K562 (cell line): ENCODE data around the gene TOR1A. TPM values are rescaled to one million over a fixed set of nuclear protein-coding genes. Genes with fewer than 3 reads are reported as not detected.
"Not testable (repeated sequence)": the region's sequence is repeated elsewhere in the genome, so short reads cannot be mapped to it uniquely, and the experiment has no call there.

ENCODE experiments used
- ATAC-seq: fragments of 200-7000 bp; cut with Tn5 transposase; 3 replicates; pipeline ENCODE4 v1.9.1; 2020; ENCODE audit warnings: moderate library complexity
- BruUV-seq: library from RNA; stranded (reverse); fragments of 400-500 nt; replicated peaks from 2 replicates; lab custom pipeline; 2021; lab: Mats Ljungman, UMichigan
- CTCF ChIA-PET: fragments of 300-600 bp; formaldehyde crosslinking; extraction: SDS; loops from one replicate; lab custom pipeline; 2021; ENCODE audit warnings: low intra/inter-chr PET ratio; lab: Yijun Ruan, JAX
- POLR2A ChIA-PET: fragments of 300-600, 350-650 bp; sonication (Branson Sonifier 250); formaldehyde crosslinking; extraction: SDS; loops from one replicate; lab custom pipeline; 2021; ENCODE audit warnings: antibody characterized with exemption, inconsistent platforms; lab: Yijun Ruan, JAX
- DNase-seq, 4 experiments: peaks; one replicate each; pipeline versions ENCODE4 v3.0.0 to v3.0.0-alpha.2; 2011 to 2018; ENCODE audit warnings: low spot score in 3 of 4, mixed read lengths in 3 of 4; ENCODE audit errors: extremely low read depth in 1 of 4
- FAIRE-seq: peaks from 2 replicates; lab custom pipeline; 2011; peaks lifted over from hg19 to GRCh38; lab: Jason Lieb, UNC
- H2AFZ ChIP-seq: 2 replicates; pipeline ENCODE4 v1.6.0; 2011; ENCODE audit warnings: low read depth, low read length, control low read depth, inconsistent platforms
- H3K27ac ChIP-seq: fragments of 200-600 bp; 3 replicates; pipeline ENCODE4 v1.8.0; 2011; ENCODE audit warnings: low read depth, mild to moderate bottlenecking, control low read depth, inconsistent platforms, low read length, moderate library complexity, mixed read lengths; ENCODE audit errors: extremely low read depth
- H3K27me3 ChIP-seq, 2 experiments: fragments of 300-600 bp in 1 of 2; 2 replicates in 1 of 2; 3 replicates in 1 of 2; pipeline versions ENCODE4 v1.6.0 to v1.8.0; 2011; ENCODE audit warnings: inconsistent platforms in 2 of 2, low read length in 2 of 2, mild to moderate bottlenecking in 1 of 2, mixed read lengths in 1 of 2, moderate library complexity in 1 of 2; ENCODE audit not compliant: control insufficient read depth in 2 of 2, insufficient read depth in 2 of 2
- H3K36me3 ChIP-seq: fragments of 300-600 bp; 3 replicates; pipeline ENCODE4 v1.8.0; 2011; ENCODE audit warnings: mild to moderate bottlenecking, low read length, inconsistent platforms; ENCODE audit not compliant: control insufficient read depth, insufficient read depth
- H3K4me1 ChIP-seq, 2 experiments: fragments of 200-600 bp in 1 of 2; replicated peaks in 1 of 2; 2 replicates in 1 of 2; 3 replicates in 1 of 2; pipeline versions ENCODE4 v1.5.1 to v1.8.0; 2011; ENCODE audit warnings: inconsistent platforms in 2 of 2, low read length in 2 of 2, mild to moderate bottlenecking in 1 of 2, mixed read lengths in 1 of 2, moderate library complexity in 1 of 2; ENCODE audit not compliant: control insufficient read depth in 2 of 2, insufficient read depth in 2 of 2
- H3K4me2 ChIP-seq: 2 replicates; pipeline ENCODE4 v1.6.1; 2011; ENCODE audit warnings: low read length, control low read depth, inconsistent platforms, mixed read lengths; ENCODE audit not compliant: insufficient read depth
- H3K4me3 ChIP-seq: fragments of 200-600 bp; sonication (generic), shearing (Covaris generic); 2 replicates; pipeline ENCODE4 v1.5.1; 2016; ENCODE audit warnings: control low read depth, inconsistent platforms
- H3K79me2 ChIP-seq: fragments of 200-600 bp; 3 replicates; pipeline ENCODE4 v1.8.0; 2011; ENCODE audit warnings: low read length, inconsistent platforms; ENCODE audit not compliant: control insufficient read depth, insufficient read depth
- H3K9ac ChIP-seq, 2 experiments: 2 replicates each; pipeline versions ENCODE4 v1.6.0 to v1.6.1; 2011; ENCODE audit warnings: low read depth in 2 of 2, low read length in 2 of 2, control low read depth in 1 of 2, inconsistent platforms in 1 of 2, mild to moderate bottlenecking in 1 of 2, mixed read lengths in 1 of 2; ENCODE audit not compliant: insufficient read depth in 1 of 2
- H3K9me1 ChIP-seq: one replicate; pipeline ENCODE4 v1.6.0; 2011; ENCODE audit warnings: inconsistent platforms, mild to moderate bottlenecking, low read length, moderate library complexity; ENCODE audit not compliant: control insufficient read depth, insufficient read depth
- H3K9me3 ChIP-seq: replicated peaks from 2 replicates; pipeline ENCODE4 v1.5.1; 2011; ENCODE audit warnings: low read depth, low read length, inconsistent platforms; ENCODE audit not compliant: control insufficient read depth, insufficient read depth
- H4K20me1 ChIP-seq: replicated peaks from 2 replicates; pipeline ENCODE4 v1.6.1; 2011; ENCODE audit warnings: low read length, inconsistent platforms, mixed read lengths; ENCODE audit not compliant: control insufficient read depth, insufficient read depth
- BACH1 ChIP-seq: fragments of 200-800 bp; sonication (Bioruptor generic); IDR thresholded peaks from 2 replicates; pipeline ENCODE4 v1.6.1; 2016; ENCODE audit warnings: missing genetic modification characterization, missing compliant biosample characterization
- CBX2 ChIP-seq: fragments of 200-600 bp; sonication (generic); IDR thresholded peaks from one replicate; pipeline ENCODE4 v1.6.1; 2012; ENCODE audit warnings: mild to moderate bottlenecking, low read length, inconsistent platforms; ENCODE audit not compliant: insufficient read depth, poor library complexity, severe bottlenecking
- KAT2B ChIP-seq: IDR thresholded peaks from one replicate; pipeline ENCODE4 v1.6.1; 2012; ENCODE audit warnings: low read depth, mild to moderate bottlenecking, control low read depth, inconsistent platforms, low read length, moderate library complexity
- MAZ ChIP-seq, 2 experiments: fragments of 450-650 bp in 1 of 2; sonication (generic) in 1 of 2; formaldehyde crosslinking; IDR thresholded peaks in 1 of 2; conservative IDR thresholded peaks in 1 of 2; 2 replicates each; pipeline versions ENCODE4 v1.4.0 to v1.5.0; 2020; ENCODE audit warnings: mild to moderate bottlenecking in 1 of 2, missing genetic modification reagents in 1 of 2
- PHF21A ChIP-seq: fragments of 450-650 bp; IDR thresholded peaks from 2 replicates; pipeline ENCODE4 v1.6.1; 2017; ENCODE audit warnings: low read depth, borderline replicate concordance
- ZNF224 ChIP-seq: sonication (generic); formaldehyde crosslinking; IDR thresholded peaks from 2 replicates; pipeline ENCODE4 v1.8.0; 2022; ENCODE audit warnings: mild to moderate bottlenecking, missing genetic modification reagents
- WGBS: fragments of 100-300 bp; shearing (Covaris generic); methylation state at CpG from one replicate; pipeline ENCODE4 v1.1.6; 2016; ENCODE audit warnings: low coverage, mixed read lengths; ENCODE audit not compliant: insufficient coverage; ENCODE audit errors: missing lambda C conversion rate; 5-methylcytosine and 5-hydroxymethylcytosine counted together
- in situ Hi-C: fragments of 300-500 bp; cut with MboI; formaldehyde crosslinking; loops from 4 replicates; pipeline ENCODE4 v1.15.0; 2018; ENCODE audit warnings: inconsistent platforms, mixed read lengths
- intact Hi-C: fragments of 100-400 bp; cut with micrococcal nuclease; formaldehyde crosslinking; loops from 2 replicates; pipeline ENCODE4 v1.14.2; 2022
- polyA plus RNA-seq, 8 experiments: library from polyadenylated mRNA; depleted of rRNA in 4 of 8; stranded (reverse) in 5 of 8; unstranded in 3 of 8; fragments of >200 nt; fragmentation: Nextera tagmentation in 2 of 8; fragmentation: Illumina TruSeq in 1 of 8; extraction: Ambion mirVana in 2 of 8; extraction: Trizol in 1 of 8; gene quantifications; 2 replicates each; pipeline versions ENCODE4 v1.2.1 to v1.2.3, GENCODE V29; 2011 to 2014; ENCODE audit warnings: inconsistent platforms in 1 of 8, missing spikeins in 1 of 8
- total RNA-seq, 7 experiments: library from RNA; depleted of rRNA in 6 of 7; stranded (reverse); fragments of >200 nt in 6 of 7; fragmentation: Illumina TruSeq in 2 of 7; extraction: Trizol in 2 of 7; gene quantifications; 2 replicates each; pipeline versions ENCODE4 v1.2.1 to v1.2.3, GENCODE V29; 2011 to 2021; ENCODE audit warnings: low replicate concordance in 1 of 7
- TF ChIP-seq, protein P1 (sequence below): sonication (generic); formaldehyde crosslinking; IDR thresholded peaks from 2 replicates; pipeline ENCODE4 v1.8.0; 2022; ENCODE audit warnings: mild to moderate bottlenecking, missing genetic modification reagents

The TOR1A gene
- total and polyA plus RNA-seq, 9 of the 15 experiments (the other 6 are each of a cell fraction or from before 2014, with no cell fraction given): 4.5 to 85.8 (median 51.3) TPM

DNA sequence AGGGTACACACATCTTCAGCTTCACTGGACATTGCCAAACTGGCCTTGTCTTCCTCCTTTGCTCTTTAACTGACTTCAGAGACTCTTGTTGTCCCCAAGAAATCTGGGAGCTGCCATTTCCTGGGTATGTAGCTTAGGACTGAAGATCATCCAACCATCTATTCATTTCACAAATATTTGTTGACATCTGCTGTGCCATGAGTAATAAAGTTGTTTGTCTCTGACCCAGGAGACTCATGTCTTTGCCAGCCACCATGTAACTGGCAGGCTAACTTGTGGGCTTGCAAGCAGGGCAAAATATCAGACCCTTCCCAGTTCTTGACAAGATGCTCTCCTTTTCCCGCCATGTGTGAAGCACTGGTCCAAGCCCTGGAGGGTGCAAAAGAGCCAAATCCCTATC is 38.1 kb downstream of the TOR1A start:
- CTCF ChIA-PET: interaction anchor here (4.3 to 4.9 kb wide), 2 partner anchors 48 to 59 kb away, joined by 46 to 112 read pairs; no protein-coding TSS in a partner anchor
- no peaks in the 10 kb centered on the region for H3K79me2 ChIP-seq
- no peak for TF ChIP-seq KAT2B
- TF ChIP-seq PHF21A: no peak
- no peak for TF ChIP-seq MAZ (CRISPR knock-in tag; conservative IDR thresholded peaks at IDR 0.05 in 1 of 2, IDR thresholded peaks at IDR 0.05 in 1 of 2)
- no peak for TF ChIP-seq ZNF224 (CRISPR knock-in tag)
- TF ChIP-seq CBX2: no peak
- no peak for TF ChIP-seq BACH1 (tag)
- TF ChIP-seq, protein P1, sequence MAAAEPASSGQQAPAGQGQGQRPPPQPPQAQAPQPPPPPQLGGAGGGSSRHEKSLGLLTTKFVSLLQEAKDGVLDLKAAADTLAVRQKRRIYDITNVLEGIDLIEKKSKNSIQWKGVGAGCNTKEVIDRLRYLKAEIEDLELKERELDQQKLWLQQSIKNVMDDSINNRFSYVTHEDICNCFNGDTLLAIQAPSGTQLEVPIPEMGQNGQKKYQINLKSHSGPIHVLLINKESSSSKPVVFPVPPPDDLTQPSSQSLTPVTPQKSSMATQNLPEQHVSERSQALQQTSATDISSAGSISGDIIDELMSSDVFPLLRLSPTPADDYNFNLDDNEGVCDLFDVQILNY (CRISPR knock-in tag): no peak
- no peak for DNase-seq
- H4K20me1 ChIP-seq: no peaks in the 10 kb centered on the region
- peaks cover 15 to 24% of the 10 kb centered on the region in 2 experiments; a peak in 4 of 5 replicates for H3K4me1 ChIP-seq
- H3K9me1 ChIP-seq: no peaks in the 10 kb centered on the region
- H2AFZ ChIP-seq: no peak overlapping the region
- intact Hi-C loops (loop anchor here (10.0 kb wide), 1 partner anchor 651 kb away; no protein-coding TSS in a partner anchor), in situ Hi-C loops (loop anchor here (10.0 to 25.0 kb wide), 2 partner anchors 1091 to 1499 kb away; partner anchors contain the start of genes GOLGA2 and SWI5)
- H3K36me3 ChIP-seq: no peaks in the 10 kb centered on the region
- no peak overlapping the region for H3K4me3 ChIP-seq
- H3K9me3 ChIP-seq: no peaks in the 10 kb centered on the region
- POLR2A ChIA-PET: interaction anchor here (0.6 to 1.3 kb wide), 5 partner anchors 41 to 144 kb away, joined by 3 to 5 read pairs (median 3); partner anchors contain the start of gene ASB6
- 59% methylated on average over 1 of the region's 1 CpG for WGBS
- no peak for ATAC-seq
- no peak overlapping the region for H3K27ac ChIP-seq
- no peak overlapping the region for H3K9ac ChIP-seq
- FAIRE-seq: no peak
- no peak overlapping the region for H3K4me2 ChIP-seq
- BruUV-seq: no TSS peak
- no peaks in the 10 kb centered on the region for H3K27me3 ChIP-seq

- H3K27me3 ChIP-seq, H3K9ac ChIP-seq, H3K4me2 ChIP-seq, BruUV-seq, H3K79me2 ChIP-seq, H3K36me3 ChIP-seq, ATAC-seq, H2AFZ ChIP-seq, H3K9me1 ChIP-seq, H3K27ac ChIP-seq, H3K4me3 ChIP-seq, H4K20me1 ChIP-seq, DNase-seq, H3K9me3 ChIP-seq, FAIRE-seq: not testable (repeated sequence)
- intact Hi-C loops (loop anchor here (1.0 to 10.0 kb wide), 2 partner anchors 48 to 650 kb away; no protein-coding TSS in a partner anchor), in situ Hi-C loops (loop anchor here (5.0 to 25.0 kb wide), 4 partner anchors 48 to 1498 kb away; partner anchors contain the start of genes ASB6, GOLGA2 and SWI5)
- POLR2A ChIA-PET: interaction anchor here (0.6 kb wide), 1 partner anchor 47 kb away, joined by 3 read pairs; no protein-coding TSS in a partner anchor
- CTCF ChIA-PET: interaction anchor here (4.3 to 4.9 kb wide), 2 partner anchors 47 to 58 kb away, joined by 46 to 112 read pairs; no protein-coding TSS in a partner anchor
- peaks cover 13 to 22% of the 10 kb centered on the region in 2 experiments; a peak in 4 of 5 replicates for H3K4me1 ChIP-seq
- 29% methylated on average over 11 of the region's 11 CpGs for WGBS
These were observed 39.0 kb downstream of the TOR1A start for GRCh38 chr9:129784970-129785369.
